GM12878 (cell line): ENCODE measurements around the gene MACROD2.

Experiments
- ASH2L ChIP-seq: fragments of 300-600, 200-600 bp; sonication (generic); IDR thresholded peaks from 2 replicates; pipeline ENCODE4 v1.6.1; 2017; ENCODE audit warnings: low read depth, mild to moderate bottlenecking, borderline replicate concordance
- BCL11A ChIP-seq: IDR thresholded peaks from 2 replicates; pipeline ENCODE4 v1.6.1; 2011; ENCODE audit warnings: low read depth, low read length
- HDAC2 ChIP-seq: fragments of 200-600 bp; sonication (generic); IDR thresholded peaks from 2 replicates; pipeline ENCODE4 v1.6.1; 2017
- MTA3 ChIP-seq: IDR thresholded peaks from 2 replicates; pipeline ENCODE4 v1.6.1; 2012; ENCODE audit warnings: low read length, inconsistent platforms, borderline replicate concordance
- NFIC ChIP-seq: IDR thresholded peaks from 2 replicates; pipeline ENCODE4 v1.6.1; 2012; ENCODE audit warnings: low read depth, mild to moderate bottlenecking, inconsistent platforms, low read length, moderate library complexity
- RAD21 ChIP-seq: IDR thresholded peaks from 2 replicates; pipeline ENCODE4 v1.6.1; 2011; ENCODE audit warnings: mild to moderate bottlenecking, low read depth, low read length, moderate library complexity; ENCODE audit not compliant: insufficient read depth
- TF ChIP-seq, protein P1 (sequence below), 3 experiments: IDR thresholded peaks in 2 of 3; conservative IDR thresholded peaks in 1 of 3; 2 replicates each; pipeline ENCODE4 v1.5.1; 2011; ENCODE audit warnings: low read depth in 3 of 3, low read length in 3 of 3, mild to moderate bottlenecking in 3 of 3, control low read depth in 2 of 3, moderate library complexity in 2 of 3, inconsistent platforms in 1 of 3, mixed read lengths in 1 of 3; ENCODE audit not compliant: control insufficient read depth in 2 of 3, insufficient read depth in 1 of 3; ENCODE audit errors: extremely low read depth in 1 of 3

- no peak for TF ChIP-seq RAD21
- no peak for TF ChIP-seq MTA3
- TF ChIP-seq BCL11A, result no peak
- no peak for TF ChIP-seq ASH2L
- TF ChIP-seq, protein P1, sequence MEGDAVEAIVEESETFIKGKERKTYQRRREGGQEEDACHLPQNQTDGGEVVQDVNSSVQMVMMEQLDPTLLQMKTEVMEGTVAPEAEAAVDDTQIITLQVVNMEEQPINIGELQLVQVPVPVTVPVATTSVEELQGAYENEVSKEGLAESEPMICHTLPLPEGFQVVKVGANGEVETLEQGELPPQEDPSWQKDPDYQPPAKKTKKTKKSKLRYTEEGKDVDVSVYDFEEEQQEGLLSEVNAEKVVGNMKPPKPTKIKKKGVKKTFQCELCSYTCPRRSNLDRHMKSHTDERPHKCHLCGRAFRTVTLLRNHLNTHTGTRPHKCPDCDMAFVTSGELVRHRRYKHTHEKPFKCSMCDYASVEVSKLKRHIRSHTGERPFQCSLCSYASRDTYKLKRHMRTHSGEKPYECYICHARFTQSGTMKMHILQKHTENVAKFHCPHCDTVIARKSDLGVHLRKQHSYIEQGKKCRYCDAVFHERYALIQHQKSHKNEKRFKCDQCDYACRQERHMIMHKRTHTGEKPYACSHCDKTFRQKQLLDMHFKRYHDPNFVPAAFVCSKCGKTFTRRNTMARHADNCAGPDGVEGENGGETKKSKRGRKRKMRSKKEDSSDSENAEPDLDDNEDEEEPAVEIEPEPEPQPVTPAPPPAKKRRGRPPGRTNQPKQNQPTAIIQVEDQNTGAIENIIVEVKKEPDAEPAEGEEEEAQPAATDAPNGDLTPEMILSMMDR (IDR thresholded peaks at IDR 0.05 in 2 of 3, conservative IDR thresholded peaks at IDR 0.05 in 1 of 3; ENCODE audit: control insufficient read depth in 2 of 3, extremely low read depth in 1 of 3, insufficient read depth in 1 of 3, low read depth in 3 of 3, low read length in 3 of 3), result no peak
- TF ChIP-seq HDAC2, result no peak
- no peak for TF ChIP-seq NFIC
Measured at GRCh38 chr20:15992564-15992963, 1997.2 kb downstream of the MACROD2 start.
